ENCODE measurements around the gene AHR.

Gene AHR

DNA sequence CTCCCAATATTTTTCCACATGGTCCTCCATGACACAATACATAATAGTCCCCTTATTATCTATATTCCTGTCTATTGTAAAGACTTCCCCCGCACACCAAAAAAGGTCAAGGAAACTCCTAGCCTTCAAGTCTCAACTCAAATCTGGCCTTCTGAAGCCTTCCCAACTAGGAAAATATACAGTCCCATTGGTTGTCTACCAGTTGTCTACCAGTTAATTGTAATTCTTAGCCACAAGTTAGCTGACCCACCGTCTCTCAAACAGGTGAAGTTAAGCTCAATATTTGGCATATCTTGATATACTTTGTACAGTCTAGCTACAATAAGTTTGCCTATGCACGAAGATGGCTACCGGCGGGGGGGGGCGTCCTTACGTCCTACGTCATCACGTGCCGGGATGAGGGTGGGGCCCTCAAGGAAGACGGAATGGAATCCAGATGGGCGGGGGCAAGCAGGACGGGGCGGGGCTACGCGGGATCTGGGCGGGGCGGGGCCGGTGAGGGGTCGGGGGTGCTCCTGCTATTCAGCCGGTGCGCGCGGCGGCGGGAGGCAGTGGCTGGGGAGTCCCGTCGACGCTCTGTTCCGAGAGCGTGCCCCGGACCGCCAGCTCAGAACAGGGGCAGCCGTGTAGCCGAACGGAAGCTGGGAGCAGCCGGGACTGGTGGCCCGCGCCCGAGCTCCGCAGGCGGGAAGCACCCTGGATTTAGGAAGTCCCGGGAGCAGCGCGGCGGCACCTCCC lies at the start of gene AHR:
Gene AHR (plus strand): TSS at position 551 of the 738 bp plus-strand sequence. CDS start 613 bp downstream, outside the sequence.
- peak; percentile 88 for DNase-seq

DNA sequence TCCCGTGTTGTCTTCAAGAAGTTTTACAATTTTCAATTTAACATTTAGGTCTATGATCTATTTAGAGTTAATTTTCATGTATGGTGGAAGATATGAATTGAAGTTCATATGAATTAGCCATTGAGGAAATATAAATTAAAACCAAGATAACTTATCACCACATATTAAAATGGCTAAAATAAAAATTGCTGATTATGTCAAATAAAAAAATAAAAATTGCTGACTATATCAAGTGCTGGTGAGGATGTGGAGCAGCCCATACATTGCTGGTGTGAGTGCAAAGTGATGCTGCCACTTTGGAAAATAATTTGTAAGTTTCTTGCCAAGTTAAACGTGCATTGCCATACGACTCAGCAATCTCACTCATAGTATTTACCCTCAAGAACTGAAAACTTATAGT lies 44.6 kb upstream of the AHR start:
- DNase-seq, result no peak

DNA sequence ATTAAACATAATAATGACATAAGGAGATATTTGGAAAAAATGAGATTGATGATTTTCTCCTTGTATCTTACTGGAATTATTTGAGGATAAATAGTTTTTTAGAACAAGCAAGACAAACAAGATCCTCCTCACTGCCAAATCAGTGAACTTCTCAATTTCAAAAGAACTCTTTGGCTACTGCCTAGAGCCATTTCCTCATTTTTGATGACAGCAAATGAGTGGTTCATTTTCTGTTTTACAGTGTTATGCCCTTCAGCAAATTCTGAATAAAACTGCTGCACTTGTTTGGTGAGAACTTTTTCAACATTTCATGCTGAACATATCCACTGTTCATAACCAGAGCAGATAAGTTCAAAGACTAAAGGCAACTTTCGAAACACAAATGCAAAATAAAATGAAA lies 42.5 kb upstream of the AHR start:
- DNase-seq, result no peak

DNA sequence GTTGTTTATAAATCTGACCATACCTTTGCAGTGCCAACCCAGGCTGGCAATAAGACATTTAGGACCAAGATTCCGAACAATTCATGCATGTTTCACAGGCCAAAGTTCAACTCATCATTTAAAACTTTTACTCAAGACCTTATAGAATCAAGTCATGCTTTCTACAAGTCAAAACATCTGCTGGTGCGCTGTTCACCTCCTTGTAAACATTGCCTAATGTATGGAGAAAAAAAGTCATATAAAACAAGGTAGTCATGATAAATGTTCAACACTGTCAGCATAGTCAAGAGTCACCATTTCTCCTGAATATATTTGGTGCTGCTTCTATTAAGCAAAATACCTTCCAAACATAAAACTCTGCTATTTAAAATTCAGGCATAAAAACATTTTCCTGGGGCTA lies 42.1 kb upstream of the AHR start:
- DNase-seq, result no peak

DNA sequence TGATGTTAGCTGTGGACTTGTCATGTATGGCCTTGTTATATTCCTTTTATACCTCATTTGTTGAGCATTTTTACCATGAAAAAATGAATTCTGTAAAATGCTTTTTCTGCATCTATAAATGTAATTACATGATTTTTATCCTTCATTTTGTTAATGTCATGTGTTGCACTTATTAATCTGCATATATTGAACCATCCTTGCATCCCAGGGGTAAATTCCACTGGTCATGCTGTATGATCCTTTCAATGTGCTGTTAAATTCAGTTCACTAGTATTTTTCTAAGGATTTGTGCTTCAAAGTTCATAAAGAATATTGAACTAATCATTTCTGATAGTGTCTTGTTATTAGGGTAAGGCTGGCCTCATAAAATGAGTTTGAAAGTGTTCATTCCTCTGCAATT lies 31.9 kb upstream of the AHR start:
- DNase-seq, result no peak

DNA sequence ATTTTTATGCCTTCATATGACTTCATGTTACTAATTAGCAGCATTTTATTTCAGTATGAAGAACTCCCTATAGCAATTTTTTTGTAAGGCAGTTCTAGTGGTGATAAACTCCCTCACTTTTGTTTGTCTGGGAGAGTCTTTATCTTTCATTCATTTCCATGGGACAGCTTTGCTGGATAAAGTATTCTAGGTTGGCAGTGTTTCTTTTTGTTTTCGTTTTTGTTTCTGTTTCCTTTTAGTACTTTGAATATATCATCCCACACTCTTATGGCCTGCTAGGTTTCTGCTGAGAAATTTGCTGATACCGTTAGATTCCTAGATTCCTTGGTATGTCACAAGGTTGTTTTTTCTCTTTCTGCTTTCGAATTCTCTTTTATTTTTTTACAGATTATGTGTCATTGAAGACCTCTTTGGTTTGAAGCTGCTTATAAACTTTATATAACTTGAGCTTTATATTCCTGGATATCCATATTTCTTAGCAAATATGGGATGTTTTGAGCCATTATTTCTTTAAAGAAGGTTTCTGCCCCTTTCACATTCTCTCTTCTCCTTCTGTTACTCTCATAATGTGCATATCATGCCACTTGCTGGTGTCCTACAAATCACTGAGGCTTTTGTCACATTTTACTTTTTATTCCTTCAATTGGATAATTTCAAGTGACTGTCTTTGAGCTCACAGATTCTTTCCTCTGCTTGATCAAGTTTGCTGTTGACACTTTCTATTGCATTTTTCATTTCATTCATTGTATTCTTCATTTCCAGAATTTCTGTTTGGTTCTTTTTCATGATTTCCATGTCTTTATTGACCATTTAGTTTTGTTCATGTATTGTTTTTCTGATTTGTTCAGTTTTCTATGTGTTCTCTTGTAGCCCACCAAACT lies 28.9 kb upstream of the AHR start:
- no peak for DNase-seq

DNA sequence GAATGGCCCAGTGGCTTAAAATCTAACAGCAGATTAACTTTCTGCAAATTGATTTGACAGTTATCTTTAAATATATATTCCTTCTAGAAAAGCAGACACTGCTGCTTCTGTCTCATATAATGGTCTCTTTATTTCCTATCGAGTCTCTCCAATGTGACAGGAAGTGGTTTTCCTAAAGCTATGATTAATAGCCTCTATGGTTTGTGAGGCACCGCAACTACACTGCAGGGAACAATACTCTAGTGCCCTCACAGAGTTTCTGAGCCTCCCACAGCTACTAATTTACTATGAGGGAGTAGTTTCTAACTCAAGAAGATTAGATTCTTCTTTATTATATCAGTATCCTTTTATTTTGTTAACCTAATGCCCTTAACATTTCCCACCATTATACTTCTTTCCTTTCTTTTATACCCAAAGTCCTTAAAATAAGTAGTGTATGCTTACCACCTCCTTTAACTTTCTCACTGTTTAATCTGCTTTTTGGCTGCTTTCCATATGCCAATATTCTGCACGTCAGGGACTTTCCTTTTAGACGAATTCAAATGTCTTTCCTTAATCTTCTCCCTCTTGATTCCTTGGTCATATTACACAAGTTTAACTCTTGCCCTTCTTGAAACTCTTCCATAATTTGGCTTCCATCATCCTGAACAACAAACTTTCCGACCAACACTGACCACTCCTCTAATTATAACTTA lies 23.8 kb upstream of the AHR start:
- DNase-seq, result peak; percentile 45

DNA sequence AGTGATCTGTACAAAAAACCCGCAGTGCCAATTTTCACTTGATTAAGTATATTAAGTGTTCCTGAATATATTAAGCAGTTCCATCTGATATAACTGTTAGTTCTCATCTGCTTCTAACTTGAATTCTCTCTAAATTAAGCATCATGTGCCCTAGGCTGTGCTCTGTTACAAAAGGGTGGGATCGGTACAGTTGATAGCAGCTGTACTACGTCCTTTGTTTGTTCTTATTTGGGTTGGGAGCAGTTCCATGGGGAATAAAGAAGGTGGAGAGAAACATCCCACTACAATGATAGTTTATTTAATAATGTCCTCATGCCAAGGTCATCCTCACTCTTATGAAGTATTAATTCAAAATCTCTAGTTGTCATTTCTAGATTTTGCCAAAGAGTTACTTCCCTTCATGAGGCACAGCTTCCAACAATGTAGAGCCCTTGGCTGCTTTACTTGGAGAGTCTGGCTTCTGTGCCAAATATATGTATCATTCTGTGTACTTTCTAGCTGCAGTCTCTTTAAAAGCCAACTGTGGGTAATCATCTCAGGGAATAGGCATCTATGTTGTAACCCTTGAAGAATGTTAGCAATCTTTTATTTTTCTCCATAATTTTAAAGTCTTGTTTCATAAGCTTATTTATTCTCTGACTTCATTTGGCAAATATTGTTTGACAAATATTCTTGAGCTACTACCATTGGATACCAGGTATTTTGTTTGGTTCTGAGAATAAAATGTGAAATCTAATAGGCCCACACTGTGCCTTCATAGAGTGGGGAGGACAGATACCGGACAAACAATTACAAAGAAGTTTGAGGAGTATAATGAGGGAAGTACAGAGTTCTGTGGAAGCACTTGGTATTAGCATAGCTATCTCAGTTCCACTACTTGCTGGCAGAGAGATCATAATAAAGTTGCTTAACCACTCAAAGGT lies 22.4 kb upstream of the AHR start:
- no peak for DNase-seq

DNA sequence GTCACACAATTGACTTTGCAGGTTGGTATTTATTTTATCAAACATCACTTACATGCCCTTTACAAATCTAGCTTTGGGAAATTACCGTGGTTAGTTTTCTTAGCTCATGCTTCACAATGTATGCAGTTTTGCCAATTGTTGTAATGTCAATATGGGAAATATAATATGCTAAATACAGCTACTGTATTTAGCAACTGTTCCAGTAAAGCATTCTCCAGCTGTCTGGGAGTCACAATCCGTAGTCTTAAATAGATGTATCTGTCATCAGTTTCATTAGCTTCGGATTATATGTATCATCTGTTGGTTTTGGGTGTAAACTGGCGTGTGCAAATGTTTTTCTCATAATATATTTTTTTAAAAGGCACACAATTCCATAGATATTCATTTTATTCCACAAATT lies 19.4 kb upstream of the AHR start:
- DNase-seq, result no peak

DNA sequence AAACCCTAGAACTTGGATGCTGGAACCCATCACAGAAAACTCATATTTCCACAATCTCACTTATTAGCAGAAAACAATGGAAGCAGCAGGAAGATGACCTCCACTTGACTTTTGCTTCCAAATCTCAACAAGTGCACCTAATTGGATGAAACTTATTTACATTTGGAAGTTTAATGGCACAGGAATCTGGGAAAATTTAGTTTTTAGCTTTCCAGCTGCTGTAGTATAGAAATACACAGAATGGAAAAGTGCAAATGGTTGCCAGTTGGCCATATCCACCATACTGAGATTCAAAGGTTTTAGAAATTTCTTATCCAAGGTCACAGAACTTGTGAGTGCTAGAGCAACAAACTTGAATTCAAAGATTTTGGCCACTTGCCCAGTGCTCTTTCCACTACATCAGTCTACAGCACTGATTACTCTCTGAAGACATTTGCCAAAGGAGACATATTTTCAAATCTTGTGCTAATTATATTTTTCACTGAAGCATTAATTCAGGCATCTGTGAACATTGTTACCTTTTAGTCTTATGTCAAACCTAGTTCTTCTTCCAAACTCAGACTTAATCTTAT lies 9.3 kb upstream of the AHR start:
- no peak for DNase-seq

DNA sequence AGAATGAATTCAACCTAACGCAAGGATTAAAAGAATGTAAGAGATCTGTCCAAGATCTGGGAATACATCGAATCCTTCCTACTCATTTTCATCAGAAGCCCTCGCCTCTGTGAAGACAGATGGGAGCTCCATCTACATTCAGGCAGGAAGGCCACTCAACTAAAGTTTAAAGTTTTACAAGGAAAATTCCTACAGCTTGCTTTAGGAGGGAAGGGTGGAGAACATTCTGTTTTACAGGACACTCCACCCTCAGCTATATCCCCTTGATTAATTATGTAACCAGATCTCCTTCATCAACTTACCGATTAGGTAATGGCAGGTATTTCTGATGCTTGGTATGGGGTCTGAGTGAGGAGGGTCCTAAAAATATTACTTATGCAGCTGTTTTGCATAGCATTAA lies 5.6 kb upstream of the AHR start:
- no peak for DNase-seq

DNA sequence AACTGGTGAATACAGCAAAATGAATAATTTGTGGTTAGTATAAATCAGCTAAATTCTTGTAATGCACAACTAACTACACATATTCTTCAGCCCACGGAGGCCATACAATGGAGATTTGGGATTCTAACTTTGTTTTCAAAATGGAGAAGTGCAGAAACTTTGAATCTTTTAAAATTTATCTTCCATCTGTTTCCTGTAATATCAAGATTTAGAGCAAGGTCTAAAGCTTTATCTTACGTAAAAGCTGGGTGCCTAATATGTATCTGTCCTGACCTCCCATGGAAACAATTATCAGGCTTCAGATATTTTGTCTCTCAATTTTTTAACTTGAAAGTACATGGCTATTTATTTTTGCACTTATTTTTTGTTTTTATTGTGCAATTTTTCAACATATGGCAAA lies 5.0 kb upstream of the AHR start:
- DNase-seq, result no peak

DNA sequence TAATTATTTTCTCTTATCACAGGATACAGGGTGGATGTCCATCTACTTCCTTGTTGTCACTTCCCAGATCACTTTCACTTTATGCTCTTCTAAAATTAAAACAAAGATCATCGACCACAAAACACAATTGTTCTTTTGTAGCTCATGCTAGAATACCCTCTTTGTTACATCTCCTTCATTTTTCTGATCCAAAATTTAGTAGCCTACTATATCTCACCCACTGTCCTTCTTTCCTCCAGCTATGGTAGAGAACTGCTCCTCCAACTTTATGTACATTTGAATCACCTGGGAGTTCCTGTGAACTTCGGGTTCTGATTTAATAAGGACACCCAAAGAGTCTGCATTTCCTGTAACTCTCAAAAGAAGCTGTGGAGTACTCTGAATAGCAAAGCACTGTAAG lies 1.2 kb upstream of the AHR start:
- DNase-seq, result no peak

DNA sequence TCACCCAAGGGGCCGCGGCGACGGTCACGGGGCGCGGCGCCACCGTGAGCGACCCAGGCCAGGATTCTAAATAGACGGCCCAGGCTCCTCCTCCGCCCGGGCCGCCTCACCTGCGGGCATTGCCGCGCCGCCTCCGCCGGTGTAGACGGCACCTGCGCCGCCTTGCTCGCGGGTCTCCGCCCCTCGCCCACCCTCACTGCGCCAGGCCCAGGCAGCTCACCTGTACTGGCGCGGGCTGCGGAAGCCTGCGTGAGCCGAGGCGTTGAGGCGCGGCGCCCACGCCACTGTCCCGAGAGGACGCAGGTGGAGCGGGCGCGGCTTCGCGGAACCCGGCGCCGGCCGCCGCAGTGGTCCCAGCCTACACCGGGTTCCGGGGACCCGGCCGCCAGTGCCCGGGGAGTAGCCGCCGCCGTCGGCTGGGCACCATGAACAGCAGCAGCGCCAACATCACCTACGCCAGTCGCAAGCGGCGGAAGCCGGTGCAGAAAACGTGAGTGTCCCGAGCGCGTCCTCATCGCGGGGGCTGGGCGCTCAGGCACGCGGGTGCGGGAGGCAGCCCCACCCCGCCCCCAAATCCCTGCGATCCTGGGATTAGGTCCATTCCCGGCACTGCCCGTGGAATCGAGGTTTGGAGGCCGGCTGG lies 509 bp downstream of the AHR start:
- no peak for DNase-seq

DNA sequence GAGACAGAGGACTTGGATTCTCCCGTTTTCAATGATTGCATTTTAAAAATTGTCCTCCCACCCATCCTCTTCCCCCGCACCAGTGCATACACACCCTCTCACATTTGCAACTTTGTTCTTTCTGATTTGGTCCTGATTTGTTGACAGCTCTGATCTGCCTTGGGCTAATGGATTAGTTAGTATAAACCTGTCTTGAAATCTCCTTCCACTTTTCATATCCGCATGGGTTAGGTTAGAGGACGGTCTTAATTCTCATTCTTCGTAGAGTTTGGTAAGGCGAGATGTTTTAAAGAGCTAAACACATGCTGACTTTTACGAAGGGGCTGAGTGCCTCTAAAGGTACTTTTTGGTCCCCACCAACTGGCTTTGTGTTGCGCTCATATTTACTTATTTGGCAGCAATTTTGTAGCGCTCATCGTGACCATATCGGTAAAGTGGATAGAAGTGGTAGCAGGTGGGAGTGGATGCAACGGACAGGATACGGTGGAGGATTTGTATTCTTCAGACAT lies 1.1 kb downstream of the AHR start:
- no peak for DNase-seq

DNA sequence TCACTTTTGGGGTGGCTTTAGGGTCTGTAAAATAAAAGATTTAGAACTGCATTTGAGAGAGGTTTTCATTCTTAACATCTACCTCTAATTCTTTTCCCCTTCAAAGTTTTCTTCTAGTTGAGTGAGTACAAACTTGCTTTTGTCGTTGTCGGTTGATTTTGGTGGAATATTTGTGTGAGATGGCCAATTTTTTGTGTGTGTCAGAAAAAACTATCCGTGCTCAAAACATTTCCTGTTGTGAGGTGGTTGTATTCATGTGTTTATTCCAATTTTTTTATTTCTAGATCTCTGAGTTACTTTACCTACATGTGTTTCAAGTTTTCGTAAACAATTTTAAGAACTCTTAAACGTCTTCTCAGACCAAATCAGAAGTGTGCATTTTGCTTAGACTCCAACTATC lies 1.6 kb downstream of the AHR start:
- DNase-seq, result no peak

DNA sequence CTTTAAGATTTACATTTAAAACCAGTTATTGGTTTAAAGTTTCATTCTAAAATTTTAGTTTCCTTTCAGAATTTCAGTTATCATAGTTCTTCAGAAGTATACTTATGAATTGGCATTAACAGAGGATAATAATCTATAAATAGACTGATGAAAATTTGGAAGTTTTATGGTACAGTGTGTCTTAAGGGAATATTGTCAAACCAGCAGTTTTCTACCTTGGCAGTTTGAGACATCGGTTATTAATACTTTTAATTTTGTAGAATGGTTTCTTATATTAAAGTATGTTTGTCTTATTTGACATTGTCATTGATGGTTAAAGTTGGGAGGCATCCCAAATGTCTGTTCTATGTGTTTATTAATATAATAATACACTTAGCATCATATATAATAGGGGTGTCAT lies 2.0 kb downstream of the AHR start:
- no peak for DNase-seq

DNA sequence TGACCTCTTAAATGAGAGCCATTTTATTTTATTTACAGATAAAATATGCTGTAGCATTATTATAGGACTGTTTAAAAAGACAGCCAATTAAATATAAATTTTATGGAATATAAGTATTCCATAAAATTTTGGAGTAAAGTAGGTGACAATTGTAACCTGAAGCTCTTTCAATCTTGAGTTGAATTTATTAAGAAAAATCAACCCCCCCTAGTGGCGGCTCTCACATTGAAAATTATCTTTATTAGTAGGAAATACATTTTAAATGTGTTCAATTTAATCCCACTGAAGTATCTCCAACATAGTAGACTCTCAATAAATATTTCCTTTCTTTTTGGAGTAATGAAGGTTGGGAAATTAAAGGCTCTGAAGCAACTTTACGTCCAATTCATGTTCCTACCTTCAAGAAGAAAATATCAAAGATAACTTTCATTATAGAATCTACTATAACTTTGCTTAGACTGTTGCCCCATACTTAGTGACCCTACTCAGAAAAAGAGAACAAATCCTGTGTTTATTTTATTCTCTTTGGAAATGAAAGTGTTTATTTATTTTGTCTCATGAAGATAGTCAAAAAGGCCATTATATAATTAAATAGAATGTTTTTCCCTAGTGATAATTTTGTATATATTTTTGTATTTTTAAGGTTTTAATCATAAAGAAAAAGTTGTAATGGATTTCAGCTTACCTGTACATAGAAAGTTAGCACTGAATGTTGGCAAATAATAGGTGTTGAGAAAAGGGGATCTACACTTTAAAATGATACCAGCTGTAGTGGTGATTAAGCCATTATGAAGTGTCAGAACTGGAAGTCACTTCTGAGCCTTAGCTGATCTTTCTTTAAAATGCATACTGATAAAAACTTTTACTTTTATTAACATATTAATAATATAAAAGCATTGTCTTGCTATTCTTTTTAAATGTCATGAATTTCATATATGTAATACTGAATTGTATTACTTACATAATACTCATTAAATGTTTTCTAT lies 3.3 kb downstream of the AHR start:
- DNase-seq, result no peak

DNA sequence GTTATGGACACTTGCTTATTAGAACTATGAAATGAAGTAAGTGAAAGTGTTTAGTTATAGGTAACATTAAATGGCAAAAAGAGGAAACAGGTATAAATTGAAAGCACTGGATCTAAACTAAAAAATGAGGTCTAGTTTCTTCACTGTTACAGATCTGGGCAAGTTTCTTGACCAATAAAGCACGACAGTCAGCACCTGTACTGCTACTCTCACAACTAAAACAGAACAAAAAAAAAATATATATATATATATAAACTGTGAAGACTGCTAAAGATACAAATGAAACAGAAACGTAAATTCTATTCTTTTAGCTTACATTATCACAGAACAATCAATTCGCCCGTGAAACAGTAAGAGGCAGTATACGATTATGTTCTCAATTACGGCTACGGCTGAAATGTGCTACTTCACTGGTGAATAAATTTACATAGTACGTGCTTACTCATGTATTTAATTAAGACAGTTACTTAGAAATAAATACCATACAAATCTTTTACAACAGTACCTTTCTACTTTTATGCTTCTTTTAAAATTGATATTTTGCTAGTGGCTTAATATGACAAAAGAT lies 4.2 kb downstream of the AHR start:
- DNase-seq, result peak; percentile 10

DNA sequence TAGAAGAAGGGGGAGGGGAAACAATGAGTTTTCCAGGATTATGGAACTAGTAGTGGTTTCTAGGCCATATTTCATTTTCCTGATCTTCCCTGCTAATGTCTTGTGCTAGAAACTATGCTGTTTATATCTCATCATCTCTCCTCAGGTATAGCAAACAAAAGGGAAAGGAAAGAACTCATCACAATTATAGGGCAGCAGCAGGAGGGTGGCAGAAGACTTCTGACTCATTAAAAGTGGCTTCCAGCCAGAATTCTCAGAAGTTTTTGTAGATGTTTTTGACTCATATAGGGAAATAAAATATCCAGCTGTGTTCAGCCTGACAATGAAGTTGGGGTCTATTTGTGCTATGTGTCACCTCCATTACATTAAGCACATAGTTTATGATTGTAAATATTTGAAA lies 6.5 kb downstream of the AHR start:
- DNase-seq, result no peak

All from GDM1 (cell line).